Kidney epithelial cell (primary cell): ENCODE data around the gene ASB16. TPM values are rescaled to one million over a fixed set of nuclear protein-coding genes. Genes with fewer than 3 reads are reported as not detected.

Source experiments
- DNase-seq: peaks from one replicate; pipeline ENCODE4 v3.0.0-alpha.2; 2010; ENCODE audit warnings: low read depth
- H3K27me3 ChIP-seq: 2 replicates; pipeline ENCODE4 v1.6.0; 2011; ENCODE audit warnings: low read length; ENCODE audit not compliant: control insufficient read depth, insufficient read depth
- H3K36me3 ChIP-seq: 2 replicates; pipeline ENCODE4 v1.5.1; 2011; ENCODE audit warnings: low read length; ENCODE audit not compliant: control insufficient read depth, insufficient read depth
- H3K4me3 ChIP-seq: 2 replicates; pipeline ENCODE4 v1.5.1; 2011; ENCODE audit warnings: low read depth, mild to moderate bottlenecking, control low read depth, low read length
- CTCF ChIP-seq: IDR thresholded peaks from 2 replicates; pipeline ENCODE4 v1.5.1; 2011; ENCODE audit warnings: mild to moderate bottlenecking, moderate library complexity, low read length, control low read depth, inconsistent platforms; ENCODE audit not compliant: insufficient read depth, poor library complexity, severe bottlenecking
- total RNA-seq: library from RNA; depleted of rRNA; stranded (reverse); fragments of >200 nt; gene quantifications from 2 replicates; pipeline ENCODE4 v1.2.3, GENCODE V29; 2015

The ASB16 gene
- total RNA-seq, 1 donor from 2014 or later = not detected

- TF ChIP-seq CTCF = no peak
- peaks cover 7% of the 10 kb centered on the region for H3K27me3 ChIP-seq
- no peak for DNase-seq
- H3K36me3 ChIP-seq = no peaks in the 10 kb centered on the region
- H3K4me3 ChIP-seq = no peak overlapping the region
Measured at GRCh38 chr17:44176257-44176656, 5.8 kb downstream of the ASB16 start.

GRCh38 chr17:44176671-44177501 lies 6.4 kb downstream of the ASB16 start:
- DNase-seq = no peak
- no peak for TF ChIP-seq CTCF
- peaks cover 4% of the 10 kb centered on the region for H3K27me3 ChIP-seq
- no peak overlapping the region for H3K4me3 ChIP-seq
- H3K36me3 ChIP-seq = no peaks in the 10 kb centered on the region

- DNase-seq = no peak
- no peak overlapping the region for H3K4me3 ChIP-seq
- no peaks in the 10 kb centered on the region for H3K27me3 ChIP-seq
- no peaks in the 10 kb centered on the region for H3K36me3 ChIP-seq
- no peak for TF ChIP-seq CTCF
Measured at GRCh38 chr17:44177640-44178039, 7.1 kb downstream of the ASB16 start.

GRCh38 chr17:44178133-44178532 lies 7.6 kb downstream of the ASB16 start:
- Histone ChIP-seq H3K27me3 (no peaks in the 10 kb centered on the region), H3K4me3 (no peak overlapping the region), H3K36me3 (no peaks in the 10 kb centered on the region)
- no peak for DNase-seq
- no peak for TF ChIP-seq CTCF

- Histone ChIP-seq H3K4me3 (no peak overlapping the region), H3K27me3 (no peaks in the 10 kb centered on the region), H3K36me3 (no peaks in the 10 kb centered on the region)
- no peak for DNase-seq
- no peak for TF ChIP-seq CTCF
Measured at GRCh38 chr17:44183024-44183423, 12.5 kb downstream of the ASB16 start.
